HG03439 (cell line): ENCODE measurements around the gene PDE3A.

Source experiments
- ATAC-seq: cut with Tn5 transposase; IDR thresholded peaks from one replicate; pipeline ENCODE4 v1.9.1; 2021; ENCODE audit warnings: mild to moderate bottlenecking, moderate library complexity; ENCODE audit not compliant: unreplicated experiment

PDE3A gene

DNA sequence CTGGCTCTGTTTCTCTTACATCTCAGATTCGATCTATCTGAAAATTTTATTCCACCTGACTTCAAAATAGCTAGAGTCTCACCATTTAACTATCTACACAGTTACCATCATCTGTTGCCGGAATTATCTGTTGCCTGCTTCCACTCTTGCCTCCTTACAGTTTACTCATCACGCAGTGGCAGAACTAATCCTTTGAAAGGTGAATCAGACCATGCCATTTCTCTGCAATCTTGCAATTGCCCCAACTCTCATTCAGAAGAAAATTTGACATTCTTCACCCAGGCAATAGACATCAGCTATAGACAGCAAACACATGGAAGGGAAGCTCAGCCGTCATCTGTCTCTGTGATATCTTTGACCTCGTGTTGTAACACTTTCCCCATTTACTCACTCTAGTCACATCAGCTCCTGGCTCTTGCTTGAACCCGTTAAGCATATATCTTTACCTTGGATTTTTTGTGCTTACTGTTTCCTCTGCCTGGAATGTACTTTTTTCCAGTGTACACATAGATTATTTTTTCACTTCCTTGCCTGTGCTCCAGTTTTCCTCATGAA is 85.5 kb downstream of the PDE3A start:
- ATAC-seq = no peak

DNA sequence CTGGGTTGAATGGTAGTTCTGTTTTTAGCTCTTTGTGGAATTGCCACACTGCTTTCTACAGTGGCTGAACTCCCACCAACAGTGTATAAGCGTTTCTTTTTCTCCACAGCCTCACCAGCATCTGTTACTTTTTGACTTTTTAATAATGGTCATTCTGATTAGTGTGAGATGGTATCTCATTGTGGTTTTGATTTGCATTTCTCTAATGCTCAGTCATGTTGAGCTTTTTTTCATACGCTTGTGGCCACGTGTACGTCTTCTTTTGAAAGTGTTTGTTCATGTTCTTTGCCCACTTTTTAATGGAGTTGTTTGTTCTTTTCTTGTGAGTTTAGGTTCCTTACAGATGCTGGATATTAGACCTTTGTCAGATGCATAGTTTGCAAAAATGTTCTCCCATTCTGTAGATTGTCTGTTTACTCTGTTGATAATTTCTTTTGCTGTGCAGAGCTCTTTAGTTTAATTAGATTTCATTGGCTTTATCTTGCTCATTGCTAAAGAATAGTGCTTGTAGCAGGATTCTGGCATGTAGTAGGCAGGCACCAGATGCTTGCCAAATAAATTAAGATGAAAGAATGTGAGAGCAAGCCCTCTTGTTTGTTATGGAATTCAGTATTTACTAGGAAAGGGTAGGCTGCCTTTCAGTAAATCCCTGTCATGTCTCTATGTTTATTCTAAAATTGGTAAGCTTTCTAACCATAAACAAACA is 86.8 kb downstream of the PDE3A start:
- ATAC-seq = no peak

DNA sequence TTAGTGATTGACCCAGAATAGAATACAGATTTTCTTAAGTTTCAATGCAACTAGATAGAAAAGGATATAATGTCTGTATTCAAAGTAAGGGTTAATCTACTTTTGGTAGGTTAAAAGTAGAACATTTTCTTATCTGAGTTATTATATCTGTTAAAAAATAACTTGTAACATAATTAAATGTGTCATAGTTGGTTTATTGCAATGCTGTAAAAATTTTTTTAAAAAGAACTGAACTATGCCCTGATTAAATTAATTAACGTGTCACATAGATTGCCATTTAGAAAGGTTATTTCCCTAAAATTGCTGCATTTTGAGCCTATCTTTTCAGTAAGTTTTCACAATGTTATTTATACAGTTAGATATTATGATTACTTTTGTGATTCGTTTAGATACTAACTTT is 89.2 kb downstream of the PDE3A start:
- no peak for ATAC-seq

DNA sequence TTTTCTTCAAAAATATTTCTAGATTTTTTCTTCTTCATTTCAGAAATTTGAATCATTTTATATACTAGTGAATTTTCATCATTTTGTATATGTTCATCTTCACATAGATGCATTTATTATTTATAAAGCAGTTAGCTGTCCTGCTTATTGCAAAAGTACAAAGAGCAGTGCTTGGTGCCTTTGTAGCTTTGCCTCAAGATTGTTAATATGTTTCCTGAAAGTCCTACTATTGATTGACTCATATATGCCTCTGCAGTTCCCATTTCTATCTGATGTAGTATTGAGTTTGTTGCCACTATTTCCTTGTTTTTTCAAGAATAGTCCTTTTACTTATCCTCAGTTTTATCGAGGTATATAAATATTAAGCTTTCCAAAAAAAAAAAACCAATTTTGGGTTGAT is 89.7 kb downstream of the PDE3A start:
- no peak for ATAC-seq

DNA sequence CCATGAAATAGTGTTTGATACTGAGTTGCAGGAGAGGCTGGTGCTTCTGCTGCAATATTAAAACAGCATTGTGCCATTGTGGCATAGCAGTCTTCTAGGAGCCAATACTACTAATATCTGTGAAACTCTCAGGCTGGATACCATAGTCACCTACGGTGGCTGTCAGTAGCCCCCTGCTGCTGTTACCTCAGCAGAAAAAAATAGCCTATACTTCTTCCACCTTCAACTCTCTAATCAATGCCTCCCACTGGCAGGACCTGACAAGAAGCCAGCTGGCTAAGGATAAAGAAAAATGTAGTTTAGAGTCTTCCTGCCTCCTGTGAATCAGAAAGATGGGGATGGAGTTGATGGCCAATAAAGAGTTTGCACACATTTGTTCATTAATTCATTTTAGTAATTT is 91.6 kb downstream of the PDE3A start:
- no peak for ATAC-seq

DNA sequence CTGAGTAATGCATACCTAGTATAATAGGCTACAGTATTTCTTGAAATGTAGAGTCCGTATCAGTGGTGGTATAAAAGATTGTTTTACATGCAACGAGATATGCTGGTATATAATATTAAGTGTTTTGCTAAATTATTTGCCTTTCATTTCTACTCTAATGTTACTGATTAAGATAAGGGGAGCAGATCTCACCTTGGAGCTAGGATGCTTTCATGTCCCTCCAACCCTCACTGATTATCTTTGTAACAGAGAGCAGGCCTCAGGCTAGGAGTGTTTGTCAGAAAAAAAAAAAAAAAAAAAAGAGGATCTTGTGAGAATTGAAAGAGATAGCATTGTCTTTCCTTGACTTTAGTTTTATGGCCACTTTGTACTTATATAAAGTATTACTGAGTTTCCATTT is 92.6 kb downstream of the PDE3A start:
- no peak for ATAC-seq

DNA sequence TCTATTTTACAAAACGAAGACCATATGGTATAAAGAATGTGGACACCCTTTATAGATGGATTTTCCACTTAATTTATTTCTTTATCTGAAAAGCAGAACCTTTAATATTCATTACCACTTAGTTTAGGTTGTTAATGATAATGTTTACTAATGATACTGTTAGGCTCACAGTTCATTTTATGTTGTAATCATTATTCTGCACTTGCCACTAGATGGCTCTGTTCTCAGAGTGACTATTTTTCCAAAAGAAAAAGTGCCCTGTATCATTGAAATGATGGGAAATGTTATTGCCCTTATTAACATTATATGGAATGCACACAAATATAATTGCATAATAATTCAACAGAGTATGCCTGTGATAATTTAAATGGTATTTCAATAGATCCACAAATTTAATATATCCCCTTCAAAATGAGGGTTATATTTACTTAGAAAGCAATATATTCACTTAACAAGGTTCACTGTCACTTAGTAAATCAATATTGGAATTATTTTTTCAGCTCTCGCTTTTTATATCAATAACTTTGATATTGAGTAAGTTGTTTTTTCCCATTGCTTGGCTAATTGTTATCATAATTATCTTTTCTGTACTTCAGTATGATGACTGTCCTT is 95.7 kb downstream of the PDE3A start:
- no peak for ATAC-seq

DNA sequence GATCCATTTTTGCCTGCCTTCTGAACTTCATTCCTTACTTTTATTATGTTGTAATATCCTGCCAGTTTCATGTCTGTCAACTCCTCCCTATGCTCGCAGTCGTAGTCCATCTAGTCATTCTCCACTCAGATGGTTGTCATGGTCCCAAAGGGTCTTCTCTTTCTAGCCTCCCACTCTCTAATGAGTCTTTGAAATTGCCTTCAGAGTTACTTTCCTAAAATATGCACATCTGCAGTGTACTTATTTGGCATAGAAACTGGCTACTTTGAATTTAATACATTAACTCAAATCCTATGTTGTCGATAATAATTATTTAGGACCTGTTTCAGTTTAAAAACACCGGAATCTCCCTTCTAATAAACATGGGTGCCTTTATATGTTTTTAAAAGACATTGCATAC is 101.0 kb downstream of the PDE3A start:
- no peak for ATAC-seq

DNA sequence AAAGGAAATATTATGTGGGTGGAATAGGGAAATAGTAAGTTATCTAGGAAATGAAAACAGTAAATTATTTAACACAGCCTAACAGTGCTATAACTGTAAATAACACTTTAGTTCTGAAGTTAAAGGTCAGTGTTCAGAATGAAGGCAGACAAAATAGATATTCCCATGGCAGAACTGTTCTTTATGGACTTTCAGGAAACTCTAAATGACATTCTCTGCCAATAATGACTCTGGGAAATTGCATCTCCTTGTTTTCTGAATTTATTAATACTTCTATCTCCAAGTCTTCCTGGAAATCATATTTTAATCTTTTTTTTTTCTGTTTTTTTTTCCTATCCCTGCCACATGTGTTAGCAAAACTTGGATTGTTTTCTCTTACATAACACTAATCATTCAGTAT is 101.4 kb downstream of the PDE3A start:
- no peak for ATAC-seq

DNA sequence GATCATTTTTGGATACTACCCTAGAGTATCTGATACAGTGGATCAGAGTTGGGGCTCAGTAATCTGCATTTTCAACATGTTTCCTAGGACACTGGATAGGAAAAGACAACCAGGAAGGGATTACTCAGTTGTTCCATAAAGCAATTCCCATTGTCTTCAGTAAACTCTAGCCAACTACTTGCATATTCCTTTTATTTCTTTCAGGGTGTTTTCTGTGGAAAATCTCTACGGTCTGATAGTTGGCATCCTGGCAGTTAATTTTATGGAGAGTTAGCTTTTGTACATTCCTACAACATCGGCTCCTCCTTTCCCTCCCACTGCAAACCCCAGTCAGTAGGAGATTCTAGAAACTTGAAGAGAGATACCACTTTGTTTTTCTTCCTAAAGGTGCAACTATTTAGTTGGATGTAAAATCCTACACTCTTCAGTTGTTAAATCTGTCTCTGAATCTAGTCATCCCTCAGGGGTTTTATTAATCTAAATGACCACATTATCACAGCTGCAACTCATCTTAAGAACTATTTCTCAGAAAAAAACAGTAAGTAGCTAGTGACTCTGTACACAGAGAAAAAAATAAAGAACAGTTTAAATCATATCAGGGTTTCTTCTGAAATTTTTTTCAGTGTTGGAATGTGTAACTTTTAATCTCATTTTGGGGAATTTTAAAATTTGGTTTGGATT is 103.9 kb downstream of the PDE3A start:
- ATAC-seq = no peak

DNA sequence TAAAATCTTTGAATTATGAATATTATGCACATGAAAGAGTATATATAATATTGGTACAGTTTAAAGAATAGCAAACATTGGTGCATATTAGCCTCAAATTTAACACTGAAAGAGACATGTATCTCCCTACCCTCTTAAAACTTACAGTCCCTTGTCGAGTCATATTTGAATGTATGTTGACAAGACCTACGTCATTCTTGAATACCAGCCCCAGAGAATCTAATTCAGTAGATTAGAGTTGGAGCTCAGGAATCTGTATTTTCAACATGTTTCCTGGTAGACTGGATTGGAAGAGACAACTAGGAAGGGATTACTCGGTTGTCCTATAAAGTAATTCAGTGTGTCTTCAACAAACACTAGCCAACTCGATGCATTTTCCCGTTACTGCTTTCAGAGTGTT is 104.8 kb downstream of the PDE3A start:
- no peak for ATAC-seq

DNA sequence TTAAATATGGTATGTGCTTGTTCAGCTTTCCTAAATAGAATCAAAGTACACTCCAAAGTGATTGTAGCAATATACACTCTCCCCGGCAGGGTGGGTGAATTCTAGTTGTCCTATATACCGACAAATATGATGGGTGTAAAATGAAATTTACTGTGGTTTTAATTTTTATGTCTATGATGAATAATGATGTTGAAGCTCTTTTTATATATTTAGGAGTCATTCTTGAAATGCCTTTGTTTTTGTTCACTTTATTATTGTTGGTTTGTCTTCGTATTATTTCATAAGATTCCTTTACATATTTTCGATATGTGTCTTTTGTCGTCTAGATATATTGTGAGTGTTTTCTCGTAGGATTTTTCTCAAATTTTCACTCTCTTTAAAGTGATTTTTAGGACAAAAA is 105.7 kb downstream of the PDE3A start:
- ATAC-seq = no peak

DNA sequence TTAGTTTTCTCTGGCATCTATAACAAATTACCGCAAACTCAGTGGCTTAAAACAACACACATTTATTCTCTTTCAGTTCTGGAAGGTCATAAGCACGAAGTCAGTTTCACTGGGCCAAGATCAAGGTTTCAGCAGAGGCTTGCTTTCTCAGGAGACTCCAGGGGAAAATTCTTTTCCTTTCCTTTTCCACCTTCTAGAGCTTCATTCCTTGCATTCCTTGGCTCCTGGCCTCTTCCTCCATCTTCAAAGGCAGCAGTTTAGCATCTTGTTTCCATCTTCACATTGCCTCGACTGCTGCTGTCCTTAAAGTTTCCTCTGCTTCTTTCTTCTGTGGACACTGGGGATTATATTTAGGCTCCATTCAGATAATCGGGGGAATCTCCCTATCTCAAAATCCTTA is 106.1 kb downstream of the PDE3A start:
- no peak for ATAC-seq

DNA sequence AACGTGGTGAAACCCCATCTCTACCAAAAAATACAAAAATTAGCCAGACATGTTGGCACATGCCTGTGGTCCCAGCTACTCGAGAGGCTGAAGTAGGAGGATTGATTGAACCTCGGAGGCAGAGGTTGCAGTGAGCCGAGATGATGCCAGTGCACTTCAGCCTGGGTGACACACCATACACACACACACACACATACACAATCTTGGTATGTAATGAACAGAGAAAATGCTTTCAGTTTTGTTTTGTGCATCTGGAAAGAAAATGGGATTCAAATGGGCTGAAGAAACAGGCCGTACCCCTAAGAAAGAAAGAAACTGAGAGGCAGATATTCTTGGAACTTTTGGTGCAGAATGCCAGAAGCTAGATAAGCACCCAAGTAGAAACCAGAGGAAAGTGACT is 107.2 kb downstream of the PDE3A start:
- ATAC-seq = no peak

DNA sequence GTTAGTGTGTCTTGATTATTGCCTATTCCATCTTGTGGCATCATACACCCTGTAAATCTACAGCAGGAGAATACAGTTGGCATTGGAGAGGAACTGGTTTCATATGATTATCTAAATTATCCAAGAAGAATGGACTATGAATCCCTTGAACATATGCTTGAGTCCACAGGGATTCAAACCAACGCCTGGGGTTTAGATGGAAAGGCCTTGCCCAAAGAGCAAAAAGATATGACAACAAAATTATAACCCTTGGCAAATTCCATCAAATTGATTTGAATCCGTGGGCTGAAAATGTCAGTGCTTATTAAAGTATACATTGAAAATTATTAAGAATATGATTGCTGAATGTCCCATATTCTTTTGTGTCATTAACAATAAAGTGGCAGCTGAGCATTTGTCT is 108.2 kb downstream of the PDE3A start:
- ATAC-seq = no peak

DNA sequence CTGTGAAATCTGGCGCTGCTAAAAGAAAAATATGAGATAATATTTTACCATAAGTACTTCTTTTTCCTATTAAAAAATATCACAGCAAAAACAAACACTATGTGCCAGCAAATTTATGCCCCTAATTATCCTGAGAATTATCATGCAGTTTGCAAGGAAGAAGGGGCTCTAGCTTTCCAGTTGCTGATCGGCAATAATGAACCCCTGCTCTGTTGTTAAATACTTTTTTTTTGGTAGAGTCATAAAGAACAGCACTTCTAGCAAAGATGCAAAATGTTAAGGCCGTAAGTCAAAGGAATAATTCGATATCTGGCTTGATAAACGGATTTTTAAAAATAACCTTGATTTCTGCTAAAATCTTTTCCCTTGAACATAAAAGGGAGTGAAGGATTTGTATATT is 108.9 kb downstream of the PDE3A start:
- no peak for ATAC-seq

DNA sequence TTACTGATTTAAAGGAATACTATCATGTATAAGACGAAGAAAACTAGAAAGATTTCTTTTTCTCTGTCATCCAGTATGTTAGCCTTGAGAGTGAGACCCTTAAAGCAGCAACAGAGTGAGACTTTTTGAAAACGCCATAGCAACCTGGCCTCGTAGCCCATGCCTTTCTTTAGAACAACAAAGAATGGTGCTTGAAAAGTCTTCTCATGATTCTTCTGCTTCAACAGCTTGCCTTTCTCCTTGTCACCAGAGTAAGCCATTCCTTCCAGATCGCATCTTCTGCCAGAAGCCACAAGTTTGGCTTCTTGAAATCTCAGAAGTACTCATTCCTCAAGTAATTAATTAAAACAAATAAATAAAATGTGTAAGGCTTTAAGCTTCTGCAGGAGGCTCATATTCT is 109.3 kb downstream of the PDE3A start:
- ATAC-seq = no peak

DNA sequence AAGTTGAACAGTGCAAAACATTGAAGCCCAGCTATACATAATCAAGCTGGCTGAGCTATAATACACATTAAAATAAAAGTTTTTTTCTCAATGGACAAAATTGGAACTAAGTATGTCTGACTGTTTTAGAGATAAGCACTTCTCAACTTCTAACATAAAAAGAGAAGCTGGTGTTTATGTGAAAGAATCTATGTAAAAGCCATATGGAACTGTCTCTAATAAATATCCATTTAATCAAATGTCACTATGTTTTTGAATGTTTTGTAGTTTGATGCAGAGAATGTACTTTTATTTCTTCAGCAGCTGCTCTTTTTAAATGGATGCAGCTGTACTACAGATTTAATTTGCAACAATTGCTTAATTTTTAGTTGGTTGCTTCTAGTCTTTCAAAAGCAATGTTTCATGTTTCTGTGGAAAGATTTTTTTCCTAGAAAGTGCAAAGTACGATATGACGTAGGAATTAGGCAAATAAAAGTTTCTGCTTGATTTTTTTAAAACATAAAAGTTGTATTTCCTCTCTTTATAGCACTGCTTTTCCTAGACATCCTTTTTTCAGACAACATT is 114.2 kb downstream of the PDE3A start:
- no peak for ATAC-seq

DNA sequence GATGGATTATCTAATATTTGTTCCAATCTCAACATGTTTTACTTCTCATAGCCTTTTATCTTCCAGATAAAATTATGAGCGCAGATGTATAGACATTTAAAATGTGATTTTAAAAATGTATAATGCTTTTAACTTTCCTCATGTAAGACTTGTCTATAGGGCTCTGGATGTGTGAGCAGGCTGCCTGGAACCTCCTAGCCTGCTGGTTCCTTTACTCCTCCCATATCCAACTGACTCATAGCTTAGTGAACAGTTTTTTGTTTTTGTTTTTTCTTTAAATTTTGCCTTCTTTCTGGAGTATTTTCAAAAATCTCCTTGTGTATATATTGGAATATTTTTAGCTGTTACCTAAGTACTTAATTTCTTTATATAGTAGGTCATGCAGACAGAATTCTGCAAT is 115.4 kb downstream of the PDE3A start:
- ATAC-seq = no peak

DNA sequence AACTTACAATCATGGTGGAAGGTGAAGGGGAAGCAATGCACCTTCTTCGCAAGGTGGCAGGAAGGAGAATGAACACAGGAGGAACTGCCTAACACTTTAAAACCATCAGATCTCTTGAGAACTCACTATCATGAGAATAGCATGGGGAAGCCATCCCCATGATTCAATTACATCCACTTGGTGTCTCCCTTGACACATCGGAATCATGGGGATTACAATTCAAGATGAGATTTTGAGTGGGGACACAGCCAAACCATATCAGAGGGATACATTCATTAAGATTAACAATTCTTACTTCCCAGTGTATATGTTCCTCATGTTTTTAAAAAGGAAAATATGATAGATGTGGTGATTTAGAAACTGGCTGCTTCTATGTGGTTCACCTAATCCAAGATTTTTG is 117.9 kb downstream of the PDE3A start:
- ATAC-seq = no peak

DNA sequence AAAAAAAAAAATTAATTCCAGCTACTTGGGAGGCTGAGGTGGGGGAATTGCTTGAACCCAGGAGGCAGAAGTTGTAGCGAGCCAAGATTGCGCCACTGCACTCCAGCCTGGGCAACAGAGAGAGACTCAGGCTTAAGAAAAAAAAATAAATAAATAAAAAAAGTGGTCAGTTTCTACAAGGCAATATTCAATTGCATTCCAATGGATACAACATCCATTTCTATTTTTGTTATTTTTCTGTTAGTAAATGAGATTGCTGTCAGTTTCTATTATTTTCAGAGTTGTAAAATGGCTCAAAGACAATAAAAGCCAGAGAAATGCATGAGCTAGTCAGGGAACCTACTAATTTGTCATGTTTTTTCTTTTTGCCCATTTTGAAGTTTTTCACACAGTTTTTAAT is 119.2 kb downstream of the PDE3A start:
- ATAC-seq = no peak

DNA sequence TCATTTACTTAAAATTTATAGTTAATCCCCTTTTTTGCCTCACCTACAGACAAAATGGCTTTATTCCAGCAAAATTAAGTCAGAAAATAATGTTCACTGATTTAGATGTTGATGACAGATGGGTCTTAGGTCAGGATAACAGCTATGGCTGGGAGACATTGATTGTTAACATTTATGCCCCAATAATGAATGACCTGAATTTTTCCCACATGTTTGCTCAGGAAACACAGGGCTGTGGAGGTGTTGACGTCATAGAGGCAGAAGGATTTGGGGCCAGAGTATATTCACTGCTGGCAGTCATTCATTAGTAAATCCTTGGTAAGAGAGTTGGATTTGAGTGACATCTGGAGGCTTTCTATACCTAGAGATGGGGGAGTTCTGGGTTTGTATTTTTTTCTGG is 121.3 kb downstream of the PDE3A start:
- no peak for ATAC-seq
